ENCODE results near the gene KIF21A.

The KIF21A gene

DNA sequence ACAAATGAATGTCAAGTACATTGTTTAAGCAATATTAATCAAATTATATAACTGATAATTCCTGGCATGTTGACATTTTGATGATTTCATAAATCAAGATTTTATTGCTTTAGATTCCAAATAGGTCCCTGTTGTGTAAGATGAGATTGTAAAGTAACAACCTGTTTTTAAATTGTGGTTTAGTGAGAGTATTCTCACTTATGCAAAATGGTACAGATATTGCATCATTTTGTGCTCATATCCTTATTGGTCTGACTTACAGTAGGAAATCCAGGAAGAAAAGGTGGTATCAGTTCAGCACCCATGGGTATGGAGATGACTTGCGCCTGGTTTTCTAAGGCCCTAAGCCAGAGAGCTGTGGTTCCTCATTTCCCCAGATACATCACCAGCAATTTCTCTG lies 165.5 kb downstream of the KIF21A start:
- DNase-seq (ENCODE audit: low read depth in 2 of 2) = no peak

GRCh38 chr12:39275846-39276245 lies 167.1 kb downstream of the KIF21A start:
- DNase-seq (ENCODE audit: low read depth in 2 of 2) = no peak

- DNase-seq (ENCODE audit: low read depth in 2 of 2) = no peak
Measured at GRCh38 chr12:39272871-39273655, 169.9 kb downstream of the KIF21A start.

GRCh38 chr12:39269492-39269891 lies 173.4 kb downstream of the KIF21A start:
- no peak for DNase-seq (ENCODE audit: low read depth in 2 of 2)

- DNase-seq (ENCODE audit: low read depth in 2 of 2) = no peak
Measured at GRCh38 chr12:39267886-39268285, 175.0 kb downstream of the KIF21A start.

GRCh38 chr12:39252628-39253027 lies 190.3 kb downstream of the KIF21A start:
- no peak for DNase-seq (ENCODE audit: low read depth in 2 of 2)

All from stimulated activated CD4-positive, alpha-beta T cell treated with anti-CD3 and anti-CD28 coated beads, Interleukin-1b, Interleukin-23, amount 100 ng/mL, for 1 hour (primary cell).